Measurements from ENCODE around the gene GAREM1.

The GAREM1 gene

DNA sequence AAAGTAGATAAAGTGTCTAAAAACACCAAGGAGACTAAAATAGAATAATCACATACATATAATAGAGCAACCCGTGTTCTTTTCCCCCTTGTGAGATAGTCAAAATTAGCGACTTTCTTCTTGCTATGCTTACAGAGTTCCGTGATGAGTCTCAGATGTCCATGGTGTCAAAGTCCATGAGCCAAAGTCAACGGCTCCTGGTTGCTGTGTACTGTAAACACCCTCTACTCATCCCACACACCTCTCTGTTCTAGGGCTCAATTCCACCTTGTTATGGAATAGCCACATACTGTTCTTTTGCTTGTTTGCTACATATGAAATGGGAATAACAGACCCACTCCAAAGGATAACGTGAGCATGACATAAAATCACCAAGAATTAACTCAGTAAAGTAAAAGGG, 52.5 kb downstream of the GAREM1 start:
- DNase-seq (ENCODE audit: low read depth): no peak
- no peak overlapping the region for H3K4me3 ChIP-seq (ENCODE audit: low read depth, low read length)
- TF ChIP-seq, protein P1, sequence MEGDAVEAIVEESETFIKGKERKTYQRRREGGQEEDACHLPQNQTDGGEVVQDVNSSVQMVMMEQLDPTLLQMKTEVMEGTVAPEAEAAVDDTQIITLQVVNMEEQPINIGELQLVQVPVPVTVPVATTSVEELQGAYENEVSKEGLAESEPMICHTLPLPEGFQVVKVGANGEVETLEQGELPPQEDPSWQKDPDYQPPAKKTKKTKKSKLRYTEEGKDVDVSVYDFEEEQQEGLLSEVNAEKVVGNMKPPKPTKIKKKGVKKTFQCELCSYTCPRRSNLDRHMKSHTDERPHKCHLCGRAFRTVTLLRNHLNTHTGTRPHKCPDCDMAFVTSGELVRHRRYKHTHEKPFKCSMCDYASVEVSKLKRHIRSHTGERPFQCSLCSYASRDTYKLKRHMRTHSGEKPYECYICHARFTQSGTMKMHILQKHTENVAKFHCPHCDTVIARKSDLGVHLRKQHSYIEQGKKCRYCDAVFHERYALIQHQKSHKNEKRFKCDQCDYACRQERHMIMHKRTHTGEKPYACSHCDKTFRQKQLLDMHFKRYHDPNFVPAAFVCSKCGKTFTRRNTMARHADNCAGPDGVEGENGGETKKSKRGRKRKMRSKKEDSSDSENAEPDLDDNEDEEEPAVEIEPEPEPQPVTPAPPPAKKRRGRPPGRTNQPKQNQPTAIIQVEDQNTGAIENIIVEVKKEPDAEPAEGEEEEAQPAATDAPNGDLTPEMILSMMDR (IDR thresholded peaks at IDR 0.05; ENCODE audit: low read depth, low read length, missing control alignments): no peak

DNA sequence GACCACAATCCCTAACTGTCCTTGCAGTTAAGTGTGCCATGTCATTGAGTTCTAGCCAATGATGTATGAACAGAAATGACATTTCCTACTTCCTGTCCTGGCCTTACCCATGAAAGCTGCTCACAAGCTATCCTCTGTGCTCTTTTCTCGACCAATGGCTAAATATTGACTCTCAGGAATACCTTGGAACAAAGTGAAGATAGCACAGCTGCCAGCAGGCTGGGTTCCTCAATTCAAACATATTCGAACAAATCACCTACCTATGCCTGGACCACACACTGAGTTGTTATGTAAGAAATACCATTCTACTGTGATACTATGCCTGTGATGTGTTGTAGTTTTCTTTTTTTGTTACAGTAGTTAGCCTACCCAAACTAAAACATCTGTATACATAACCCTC, 65.1 kb downstream of the GAREM1 start:
- no peak for DNase-seq (ENCODE audit: low read depth)
- TF ChIP-seq, protein P1 (IDR thresholded peaks at IDR 0.05; ENCODE audit: low read depth, low read length, missing control alignments): no peak
- no peak overlapping the region for H3K4me3 ChIP-seq (ENCODE audit: low read depth, low read length)

DNA sequence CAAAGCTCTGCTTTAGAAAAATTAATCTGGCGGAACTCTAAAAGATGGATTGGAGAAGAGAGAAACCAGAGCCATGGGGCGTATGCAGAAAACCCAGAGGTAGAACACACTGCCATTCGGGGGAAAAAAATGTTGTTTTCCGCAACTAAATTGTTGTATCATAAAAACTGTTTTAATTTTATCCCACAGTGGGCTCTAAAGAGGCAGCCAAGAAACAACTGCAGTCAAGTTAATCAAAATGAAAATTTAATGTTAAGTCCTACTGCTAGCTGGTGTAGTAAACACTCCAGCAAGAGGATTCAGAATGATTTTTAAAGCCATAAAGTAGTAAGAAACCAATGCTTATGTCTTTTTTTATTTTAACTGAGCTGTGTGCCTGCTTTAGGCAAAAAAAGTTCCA, 69.1 kb downstream of the GAREM1 start:
- TF ChIP-seq, protein P1 (IDR thresholded peaks at IDR 0.05; ENCODE audit: low read depth, low read length, missing control alignments): no peak
- no peak overlapping the region for H3K4me3 ChIP-seq (ENCODE audit: low read depth, low read length)
- DNase-seq (ENCODE audit: low read depth): no peak

DNA sequence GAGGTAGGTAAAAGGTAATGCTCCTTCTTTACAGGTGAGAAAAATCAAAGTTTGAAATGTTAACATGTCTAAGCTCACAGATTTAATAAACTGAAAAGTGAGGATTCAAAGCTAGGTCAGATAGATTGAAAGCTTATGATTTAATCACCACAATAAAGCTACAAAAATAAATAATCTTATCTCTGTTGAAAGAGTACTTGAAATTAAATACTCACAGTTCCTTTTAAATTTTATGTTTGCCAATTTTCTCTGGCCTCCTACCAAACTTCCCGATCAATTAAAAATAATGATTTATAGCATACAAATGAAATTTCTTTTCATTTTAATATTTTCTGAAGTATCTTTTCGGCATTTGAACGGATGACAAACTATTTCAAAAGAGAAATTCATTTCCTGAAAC, 77.3 kb downstream of the GAREM1 start:
- DNase-seq (ENCODE audit: low read depth): no peak
- TF ChIP-seq, protein P1 (IDR thresholded peaks at IDR 0.05; ENCODE audit: low read depth, low read length, missing control alignments): no peak
- H3K4me3 ChIP-seq (ENCODE audit: low read depth, low read length): no peak overlapping the region

DNA sequence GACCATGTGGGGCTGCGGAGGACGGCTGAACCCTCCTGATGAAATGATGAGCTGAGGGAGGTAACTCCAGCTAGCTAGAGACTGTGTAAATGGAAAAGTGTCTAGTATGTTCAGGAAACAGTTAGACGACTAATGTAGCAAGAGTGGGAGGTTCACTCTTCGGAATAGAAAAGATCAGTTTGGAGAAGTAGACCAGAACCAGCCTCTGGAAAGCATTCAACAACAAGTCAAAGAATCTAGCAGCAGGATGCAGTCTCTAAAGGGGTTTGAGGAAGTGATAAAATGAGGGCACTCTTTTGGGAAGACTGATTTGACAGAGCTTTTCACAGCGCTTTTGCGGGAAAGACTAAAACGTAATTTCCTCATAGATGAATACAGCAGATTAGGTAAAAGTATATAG, 79.6 kb downstream of the GAREM1 start:
- TF ChIP-seq, protein P1 (IDR thresholded peaks at IDR 0.05; ENCODE audit: low read depth, low read length, missing control alignments): no peak
- no peak overlapping the region for H3K4me3 ChIP-seq (ENCODE audit: low read depth, low read length)
- DNase-seq (ENCODE audit: low read depth): no peak

DNA sequence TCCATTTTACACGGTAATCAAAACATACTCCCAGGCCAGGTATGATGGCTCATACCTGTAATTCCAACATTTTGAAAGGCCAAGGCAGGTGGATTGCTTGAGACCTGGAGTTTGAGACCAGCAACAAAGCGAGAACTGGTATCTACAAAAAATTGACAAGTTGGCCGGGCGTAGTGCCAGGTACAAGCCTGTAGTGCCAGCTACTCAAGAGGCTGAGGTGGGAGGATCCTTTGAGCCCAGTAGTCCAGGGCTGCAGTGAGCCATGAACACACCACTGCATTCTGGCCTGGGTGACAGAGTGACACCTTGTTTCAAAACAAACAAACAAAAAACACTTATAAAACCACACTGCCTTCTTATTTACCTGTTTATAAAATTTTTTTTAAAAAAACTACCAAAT, 80.8 kb downstream of the GAREM1 start:
- H3K4me3 ChIP-seq (ENCODE audit: low read depth, low read length): no peak overlapping the region
- no peak for DNase-seq (ENCODE audit: low read depth)
- TF ChIP-seq, protein P1 (IDR thresholded peaks at IDR 0.05; ENCODE audit: low read depth, low read length, missing control alignments): no peak

DNA sequence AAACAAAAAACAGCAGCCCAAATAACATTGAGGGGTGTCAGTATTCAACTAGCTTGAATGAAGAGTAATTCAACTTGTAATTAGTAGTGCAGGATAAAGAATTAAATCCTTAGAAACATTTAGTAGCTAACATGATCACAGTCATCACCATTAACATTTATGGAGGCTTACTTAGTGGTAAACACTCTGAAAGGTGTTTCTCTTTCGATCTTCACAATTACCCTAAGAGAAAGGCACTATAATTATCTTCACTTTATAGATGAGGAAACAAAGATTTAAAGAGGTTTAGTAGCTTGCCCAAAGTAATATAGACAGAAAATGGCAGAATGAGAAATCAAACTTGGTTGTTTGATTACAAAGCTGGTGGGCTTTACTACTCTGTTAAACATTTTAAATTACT, 81.5 kb downstream of the GAREM1 start:
- DNase-seq (ENCODE audit: low read depth): no peak

More for the DNA sequence above, 81.5 kb downstream of the GAREM1 start:
- no peak overlapping the region for H3K4me3 ChIP-seq (ENCODE audit: low read depth, low read length)
- TF ChIP-seq, protein P1 (IDR thresholded peaks at IDR 0.05; ENCODE audit: low read depth, low read length, missing control alignments): no peak

All from GM12864 (cell line).